ENCODE results near the gene PRMT1. TPM values are rescaled to one million over a fixed set of nuclear protein-coding genes. Genes with fewer than 3 reads are reported as not detected.

The PRMT1 gene
- total RNA-seq, 4 donors from 2014 or later: 102 to 191 (median 144) TPM

GRCh38 chr19:49676784-49677230 lies 264 bp upstream of the PRMT1 start:
- no peaks in the 10 kb centered on the region for H3K27me3 ChIP-seq
- peak overlapping the region; percentile 88 to 97 (median 94) for H3K27ac ChIP-seq (replicated peaks in 1 of 4)
- peak; percentile 100 for DNase-seq (ENCODE audit: extremely low spot score)
- WGBS: 3% methylated on average over 11 of the region's 34 CpGs
- intact Hi-C loops (cut with DNase I): loop anchor here (5.0 kb wide), 2 partner anchors 35 to 85 kb away; partner anchors contain the start of genes PRR12, RRAS and SCAF1
- peak overlapping the region; percentile 76 to 99 (median 86) for H3K4me3 ChIP-seq
- peaks cover 2 to 13% (median 11%) of the 10 kb centered on the region in 4 donors for H3K36me3 ChIP-seq
- no peaks in the 10 kb centered on the region for H3K9me3 ChIP-seq
- TF ChIP-seq POLR2AphosphoS5 (IDR thresholded peaks at IDR 0.05) (peak in 1 of 2 donors; percentile 2), POLR2A (IDR thresholded peaks at IDR 0.05; ENCODE audit: low read depth) (no peak), EP300 (IDR thresholded peaks at IDR 0.05) (no peak)
- TF ChIP-seq, protein P1, sequence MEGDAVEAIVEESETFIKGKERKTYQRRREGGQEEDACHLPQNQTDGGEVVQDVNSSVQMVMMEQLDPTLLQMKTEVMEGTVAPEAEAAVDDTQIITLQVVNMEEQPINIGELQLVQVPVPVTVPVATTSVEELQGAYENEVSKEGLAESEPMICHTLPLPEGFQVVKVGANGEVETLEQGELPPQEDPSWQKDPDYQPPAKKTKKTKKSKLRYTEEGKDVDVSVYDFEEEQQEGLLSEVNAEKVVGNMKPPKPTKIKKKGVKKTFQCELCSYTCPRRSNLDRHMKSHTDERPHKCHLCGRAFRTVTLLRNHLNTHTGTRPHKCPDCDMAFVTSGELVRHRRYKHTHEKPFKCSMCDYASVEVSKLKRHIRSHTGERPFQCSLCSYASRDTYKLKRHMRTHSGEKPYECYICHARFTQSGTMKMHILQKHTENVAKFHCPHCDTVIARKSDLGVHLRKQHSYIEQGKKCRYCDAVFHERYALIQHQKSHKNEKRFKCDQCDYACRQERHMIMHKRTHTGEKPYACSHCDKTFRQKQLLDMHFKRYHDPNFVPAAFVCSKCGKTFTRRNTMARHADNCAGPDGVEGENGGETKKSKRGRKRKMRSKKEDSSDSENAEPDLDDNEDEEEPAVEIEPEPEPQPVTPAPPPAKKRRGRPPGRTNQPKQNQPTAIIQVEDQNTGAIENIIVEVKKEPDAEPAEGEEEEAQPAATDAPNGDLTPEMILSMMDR (IDR thresholded peaks at IDR 0.05): peak in 1 of 3 experiments; percentile 13
- peaks cover 45 to 64% (median 57%) of the 10 kb centered on the region in 4 donors for H3K4me1 ChIP-seq

GRCh38 chr19:49677901-49678674 lies 1.0 kb downstream of the PRMT1 start:
- intact Hi-C loops (cut with DNase I): loop anchor here (5.0 kb wide), 2 partner anchors 36 to 86 kb away; partner anchors contain the start of genes PRR12, RRAS and SCAF1
- peak overlapping the region; percentile 88 to 97 (median 94) for H3K27ac ChIP-seq (replicated peaks in 1 of 4)
- DNase-seq (ENCODE audit: extremely low spot score): peak; percentile 93
- peaks cover 15 to 26% (median 22%) of the 10 kb centered on the region in 4 donors for H3K36me3 ChIP-seq
- peak overlapping the region; percentile 76 to 99 (median 86) for H3K4me3 ChIP-seq
- no peaks in the 10 kb centered on the region for H3K27me3 ChIP-seq
- WGBS: 3% methylated on average over 12 of the region's 21 CpGs
- no peaks in the 10 kb centered on the region for H3K9me3 ChIP-seq
- peaks cover 39 to 57% (median 50%) of the 10 kb centered on the region in 4 donors for H3K4me1 ChIP-seq
- TF ChIP-seq POLR2A (IDR thresholded peaks at IDR 0.05; ENCODE audit: low read depth): no peak
- TF ChIP-seq, protein P1 (IDR thresholded peaks at IDR 0.05): peak; percentile 40 to 63 (median 61)

DNA sequence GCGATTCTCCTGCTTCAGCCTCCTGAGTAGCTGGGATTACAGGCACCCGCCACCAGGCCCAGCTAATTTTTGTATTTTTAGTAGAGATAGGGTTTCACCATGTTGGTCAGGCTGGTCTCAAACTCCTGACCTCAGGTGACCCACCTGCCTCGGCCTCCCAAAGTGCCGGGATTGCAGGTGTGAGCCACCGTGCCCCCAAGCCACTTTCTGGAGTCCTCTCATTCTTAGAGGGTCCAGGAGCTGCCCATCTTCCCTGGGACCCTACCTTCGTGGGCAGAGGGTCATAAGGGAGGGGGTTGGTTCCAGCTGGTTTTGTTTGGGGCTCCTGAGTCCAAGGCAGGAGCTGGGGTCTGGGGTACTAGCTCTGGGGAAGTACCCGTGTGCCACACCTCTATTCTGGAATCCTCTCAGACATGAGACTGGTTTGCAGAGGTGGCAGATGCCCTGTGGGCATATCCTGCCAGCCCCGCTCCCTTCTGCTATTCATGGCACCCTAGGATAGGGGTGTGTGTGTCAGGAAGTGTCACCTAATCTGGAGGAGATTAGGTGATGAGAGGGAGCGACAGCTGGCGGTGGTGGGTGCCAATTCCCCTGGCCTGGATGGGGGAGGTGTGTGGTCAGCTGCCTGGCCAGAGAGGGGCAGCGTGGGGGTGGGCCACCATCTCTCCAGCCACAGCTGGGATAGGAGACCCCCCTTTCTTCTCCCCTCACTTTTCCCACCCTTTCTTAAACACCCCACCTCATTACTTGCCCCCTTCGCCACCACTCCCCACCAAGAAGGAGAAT lies 2.1 kb downstream of the PRMT1 start:
- intact Hi-C loops (cut with DNase I): loop anchor here (5.0 kb wide), 2 partner anchors 37 to 87 kb away; partner anchors contain the start of genes PRR12, RRAS and SCAF1
- no peak for DNase-seq (ENCODE audit: extremely low spot score)
- Histone ChIP-seq H3K27ac (replicated peaks in 1 of 4) (peak overlapping the region; percentile 62 to 97 (median 94)), H3K9me3 (no peaks in the 10 kb centered on the region), H3K4me1 (peaks cover 39 to 57% (median 50%) of the 10 kb centered on the region in 4 donors), H3K4me3 (no peak overlapping the region), H3K27me3 (no peaks in the 10 kb centered on the region), H3K36me3 (peaks cover 24 to 37% (median 32%) of the 10 kb centered on the region in 4 donors)
- TF ChIP-seq, protein P1 (IDR thresholded peaks at IDR 0.05): no peak
- no peak for TF ChIP-seq EP300 (IDR thresholded peaks at IDR 0.05)
- TF ChIP-seq POLR2A (IDR thresholded peaks at IDR 0.05; ENCODE audit: low read depth): no peak
- no peak for TF ChIP-seq POLR2AphosphoS5 (IDR thresholded peaks at IDR 0.05)
- WGBS: 70% methylated on average over 7 of the region's 12 CpGs

GRCh38 chr19:49679771-49680413 lies 2.8 kb downstream of the PRMT1 start:
- intact Hi-C loops (cut with DNase I): loop anchor here (5.0 kb wide), 2 partner anchors 38 to 88 kb away; partner anchors contain the start of genes PRR12, RRAS and SCAF1
- no peaks in the 10 kb centered on the region for H3K9me3 ChIP-seq
- peak overlapping the region in 2 of 4 donors; percentile 35 to 37 for H3K4me3 ChIP-seq
- no peaks in the 10 kb centered on the region for H3K27me3 ChIP-seq
- peaks cover 39 to 57% (median 50%) of the 10 kb centered on the region in 4 donors for H3K4me1 ChIP-seq
- H3K36me3 ChIP-seq: peaks cover 29 to 44% (median 40%) of the 10 kb centered on the region in 4 donors
- TF ChIP-seq, protein P1 (IDR thresholded peaks at IDR 0.05): no peak
- TF ChIP-seq POLR2A (IDR thresholded peaks at IDR 0.05; ENCODE audit: low read depth): no peak
- TF ChIP-seq EP300 (IDR thresholded peaks at IDR 0.05): no peak
- no peak for TF ChIP-seq POLR2AphosphoS5 (IDR thresholded peaks at IDR 0.05)
- peak overlapping the region; percentile 62 to 97 (median 82) for H3K27ac ChIP-seq (replicated peaks in 1 of 4)
- no peak for DNase-seq (ENCODE audit: extremely low spot score)
- 51% methylated on average over 10 of the region's 10 CpGs for WGBS

Measured in esophagus muscularis mucosa (tissue), 4 donors.